ENCODE data around the gene LPIN3. TPM values are rescaled to one million over a fixed set of nuclear protein-coding genes. Genes with fewer than 3 reads are reported as not detected.

LPIN3 gene
- total RNA-seq, 2 donors from 2014 or later, result 28.7 to 29.6 TPM

DNA sequence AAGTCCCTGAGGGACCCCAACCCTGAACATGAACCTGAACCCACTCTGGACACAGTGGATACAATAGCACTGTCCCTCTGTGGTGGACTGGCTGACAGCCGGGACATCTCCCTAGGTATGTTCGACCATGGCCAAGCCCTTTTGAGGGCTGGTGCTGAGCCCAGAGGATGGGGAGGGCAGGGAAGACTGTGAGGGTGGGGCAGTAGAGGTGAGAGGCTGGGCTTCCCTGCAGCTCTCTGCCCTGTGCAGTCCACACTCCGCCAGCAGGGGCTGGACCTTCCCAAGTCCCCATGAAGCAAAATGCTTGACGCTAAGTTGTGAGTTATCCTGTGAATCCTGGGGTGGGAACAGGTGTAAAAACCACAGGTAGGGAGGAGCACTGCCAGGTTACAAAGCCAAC, 11.5 kb downstream of the LPIN3 start:
- DNase-seq (ENCODE audit: low spot score) (no peak), ATAC-seq (ENCODE audit: insufficient number of reproducible peaks, low FRiP score, low read depth) (no peak)
- no peaks in the 10 kb centered on the region for H3K27me3 ChIP-seq (replicated peaks; ENCODE audit: insufficient read depth)
- TF ChIP-seq, protein P1, sequence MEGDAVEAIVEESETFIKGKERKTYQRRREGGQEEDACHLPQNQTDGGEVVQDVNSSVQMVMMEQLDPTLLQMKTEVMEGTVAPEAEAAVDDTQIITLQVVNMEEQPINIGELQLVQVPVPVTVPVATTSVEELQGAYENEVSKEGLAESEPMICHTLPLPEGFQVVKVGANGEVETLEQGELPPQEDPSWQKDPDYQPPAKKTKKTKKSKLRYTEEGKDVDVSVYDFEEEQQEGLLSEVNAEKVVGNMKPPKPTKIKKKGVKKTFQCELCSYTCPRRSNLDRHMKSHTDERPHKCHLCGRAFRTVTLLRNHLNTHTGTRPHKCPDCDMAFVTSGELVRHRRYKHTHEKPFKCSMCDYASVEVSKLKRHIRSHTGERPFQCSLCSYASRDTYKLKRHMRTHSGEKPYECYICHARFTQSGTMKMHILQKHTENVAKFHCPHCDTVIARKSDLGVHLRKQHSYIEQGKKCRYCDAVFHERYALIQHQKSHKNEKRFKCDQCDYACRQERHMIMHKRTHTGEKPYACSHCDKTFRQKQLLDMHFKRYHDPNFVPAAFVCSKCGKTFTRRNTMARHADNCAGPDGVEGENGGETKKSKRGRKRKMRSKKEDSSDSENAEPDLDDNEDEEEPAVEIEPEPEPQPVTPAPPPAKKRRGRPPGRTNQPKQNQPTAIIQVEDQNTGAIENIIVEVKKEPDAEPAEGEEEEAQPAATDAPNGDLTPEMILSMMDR (IDR thresholded peaks at IDR 0.05), result no peak
- no peaks in the 10 kb centered on the region for H3K9me3 ChIP-seq
- peaks cover 13% of the 10 kb centered on the region for H3K36me3 ChIP-seq
- no peak overlapping the region for H3K27ac ChIP-seq
- no peak overlapping the region for H3K4me3 ChIP-seq
- no peaks in the 10 kb centered on the region for H3K4me1 ChIP-seq (ENCODE audit: control insufficient read depth in 1 of 2, low read depth in 2 of 2)

GRCh38 chr20:41352666-41353065, 12.0 kb downstream of the LPIN3 start:
- Histone ChIP-seq H3K27me3 (replicated peaks; ENCODE audit: insufficient read depth) (no peaks in the 10 kb centered on the region), H3K4me1 (ENCODE audit: control insufficient read depth in 1 of 2, low read depth in 2 of 2) (no peaks in the 10 kb centered on the region), H3K36me3 (peaks cover 13% of the 10 kb centered on the region), H3K27ac (no peak overlapping the region), H3K4me3 (no peak overlapping the region), H3K9me3 (no peaks in the 10 kb centered on the region)
- ATAC-seq (ENCODE audit: insufficient number of reproducible peaks, low FRiP score, low read depth) (no peak), DNase-seq (ENCODE audit: low spot score) (no peak)
- TF ChIP-seq, protein P1 (IDR thresholded peaks at IDR 0.05), result no peak

- H3K36me3 ChIP-seq, result peaks cover 14% of the 10 kb centered on the region
- no peak for DNase-seq (ENCODE audit: low spot score)
Observed at GRCh38 chr20:41353530-41353929, 12.9 kb downstream of the LPIN3 start.

GRCh38 chr20:41355192-41355591, 14.6 kb downstream of the LPIN3 start:
- Histone ChIP-seq H3K27me3 (replicated peaks; ENCODE audit: insufficient read depth) (no peaks in the 10 kb centered on the region), H3K27ac (no peak overlapping the region), H3K9me3 (no peaks in the 10 kb centered on the region), H3K4me3 (no peak overlapping the region), H3K36me3 (peaks cover 13% of the 10 kb centered on the region), H3K4me1 (ENCODE audit: control insufficient read depth in 1 of 2, low read depth in 2 of 2) (no peaks in the 10 kb centered on the region)
- TF ChIP-seq, protein P1 (IDR thresholded peaks at IDR 0.05), result no peak
- DNase-seq (ENCODE audit: low spot score), result no peak
- no peak for ATAC-seq (ENCODE audit: insufficient number of reproducible peaks, low FRiP score, low read depth)

More at GRCh38 chr20:41353530-41353929, 12.9 kb downstream of the LPIN3 start:
- no peaks in the 10 kb centered on the region for H3K9me3 ChIP-seq
- no peak for ATAC-seq (ENCODE audit: insufficient number of reproducible peaks, low FRiP score, low read depth)
- TF ChIP-seq, protein P1 (IDR thresholded peaks at IDR 0.05), result no peak
- no peak overlapping the region for H3K4me3 ChIP-seq
- no peaks in the 10 kb centered on the region for H3K4me1 ChIP-seq (ENCODE audit: control insufficient read depth in 1 of 2, low read depth in 2 of 2)
- H3K27me3 ChIP-seq (replicated peaks; ENCODE audit: insufficient read depth), result no peaks in the 10 kb centered on the region
- no peak overlapping the region for H3K27ac ChIP-seq

GRCh38 chr20:41355598-41356203, 15.1 kb downstream of the LPIN3 start:
- Histone ChIP-seq H3K27ac (no peak overlapping the region), H3K9me3 (no peaks in the 10 kb centered on the region), H3K4me3 (no peak overlapping the region), H3K36me3 (peaks cover 8% of the 10 kb centered on the region), H3K27me3 (replicated peaks; ENCODE audit: insufficient read depth) (no peaks in the 10 kb centered on the region), H3K4me1 (ENCODE audit: control insufficient read depth in 1 of 2, low read depth in 2 of 2) (no peaks in the 10 kb centered on the region)
- ATAC-seq (ENCODE audit: insufficient number of reproducible peaks, low FRiP score, low read depth) (no peak), DNase-seq (ENCODE audit: low spot score) (no peak)
- TF ChIP-seq, protein P1 (IDR thresholded peaks at IDR 0.05), result no peak

All from thoracic aorta (tissue), 2 donors.